ENCODE results near the gene AP1G1.
"Not testable (repeated sequence)": the region's sequence is repeated elsewhere in the genome, so short reads cannot be mapped to it uniquely, and the experiment has no call there.

AP1G1 gene

DNA sequence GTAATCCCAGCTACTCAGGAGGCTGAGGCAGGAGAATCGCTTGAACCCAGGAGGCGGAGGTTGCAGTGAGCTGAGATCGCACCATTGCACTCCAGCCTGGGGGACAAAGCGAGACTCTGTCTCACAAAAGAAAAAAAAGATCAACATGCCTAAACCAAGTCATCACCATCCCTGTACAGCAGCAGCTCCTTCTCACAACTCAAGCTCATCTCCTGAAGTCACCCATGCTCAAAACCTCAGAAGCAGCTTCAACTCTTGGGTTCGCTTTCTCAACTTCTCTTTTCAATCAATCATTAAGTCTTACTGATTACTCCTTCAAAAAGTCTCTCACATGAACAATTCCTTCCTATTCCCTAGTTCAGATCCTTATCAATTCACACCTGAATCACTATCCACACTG is 115.5 kb downstream of the AP1G1 start:
- no peak for DNase-seq

DNA sequence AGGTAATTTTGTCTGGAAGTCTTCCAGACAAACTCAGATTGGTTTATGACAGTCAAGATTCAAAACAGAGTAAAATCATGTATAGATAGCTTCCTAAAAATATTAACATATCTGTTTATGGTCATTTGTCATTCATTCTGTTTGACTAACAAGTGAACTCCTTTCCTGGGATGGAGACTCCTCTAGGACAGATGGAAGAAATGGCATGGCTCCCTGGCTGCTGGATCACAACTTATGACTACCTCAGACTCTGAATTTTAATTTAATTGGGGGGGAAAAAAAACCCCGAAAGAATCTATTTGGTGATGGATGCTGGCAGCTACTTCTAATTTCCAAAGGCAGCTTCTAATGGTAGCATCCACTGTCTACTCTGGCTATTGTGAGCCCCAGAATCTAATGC is 118.7 kb downstream of the AP1G1 start:
- no peak for DNase-seq

DNA sequence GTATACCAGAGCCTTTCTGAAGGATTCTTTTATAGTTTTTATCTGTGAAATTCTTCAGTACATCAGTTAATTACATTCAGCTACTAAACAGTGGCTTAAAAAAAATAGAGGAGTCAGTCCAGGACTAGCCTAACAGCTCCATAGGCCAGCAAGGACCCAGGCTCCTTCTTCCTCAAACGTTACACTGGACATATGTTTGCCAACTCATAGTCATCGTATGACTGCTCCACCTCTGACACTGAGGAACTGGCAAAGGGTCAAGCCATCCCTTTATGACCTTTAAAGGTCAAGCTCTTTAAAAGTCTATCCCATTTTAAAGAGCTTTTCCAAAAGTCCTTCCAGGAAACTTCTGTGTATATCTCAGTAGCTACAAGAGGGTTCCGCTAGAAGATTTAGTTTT is 120.8 kb downstream of the AP1G1 start:
- DNase-seq: no peak

DNA sequence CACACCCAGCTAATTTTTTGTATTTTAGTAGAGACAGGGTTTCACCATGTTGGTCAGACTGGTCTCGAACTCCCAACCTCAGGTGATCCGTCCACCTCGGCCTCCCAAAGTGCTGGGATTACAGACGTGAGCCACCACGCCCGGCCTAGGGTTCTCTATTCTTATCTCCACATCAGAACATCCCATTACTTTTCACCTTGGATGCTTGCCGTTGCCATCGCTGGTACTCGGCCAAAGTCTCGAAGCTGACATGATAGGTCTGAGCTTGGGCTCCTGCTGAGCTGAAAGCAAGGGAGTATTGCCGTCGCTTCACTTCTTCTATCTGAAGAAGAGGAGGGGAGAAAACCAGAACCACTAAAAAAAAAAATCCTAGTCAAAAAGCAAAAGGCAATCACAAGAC is 124.4 kb downstream of the AP1G1 start:
- not testable (repeated sequence) for DNase-seq

DNA sequence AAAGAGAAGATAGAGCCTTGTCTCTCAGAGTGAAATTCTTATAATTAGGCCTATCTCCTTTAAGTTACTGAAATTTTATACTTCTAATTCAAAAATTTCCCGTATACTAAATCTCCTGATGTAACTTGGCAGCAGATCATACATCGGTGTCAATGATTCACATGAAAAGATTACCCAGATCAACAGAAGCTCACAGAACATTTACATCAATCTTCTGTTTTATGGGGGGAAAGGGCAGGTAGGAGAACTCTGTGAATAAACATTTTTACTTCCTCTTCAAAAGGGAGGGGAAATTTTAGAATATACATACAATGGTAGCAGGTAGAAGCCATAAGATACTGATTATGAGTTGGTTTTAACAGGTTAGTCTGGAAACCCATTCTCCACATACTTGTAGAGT is 127.3 kb downstream of the AP1G1 start:
- DNase-seq: no peak
